Measurements from ENCODE around the gene CFAP57.
"Not testable (repeated sequence)": the region's sequence is repeated elsewhere in the genome, so short reads cannot be mapped to it uniquely, and the experiment has no call there.

Gene CFAP57

GRCh38 chr1:43174873-43175272 is 2.7 kb downstream of the CFAP57 start:
- no peak for DNase-seq

GRCh38 chr1:43177691-43178090 is 5.6 kb downstream of the CFAP57 start:
- no peak for DNase-seq

GRCh38 chr1:43184388-43184787 is 12.3 kb downstream of the CFAP57 start:
- DNase-seq: no peak

- DNase-seq: no peak
These were observed 12.9 kb downstream of the CFAP57 start for GRCh38 chr1:43184995-43185394.

GRCh38 chr1:43188106-43188505 is 16.0 kb downstream of the CFAP57 start:
- DNase-seq: no peak

GRCh38 chr1:43194509-43194908 is 22.4 kb downstream of the CFAP57 start:
- no peak for DNase-seq

- DNase-seq: no peak
These were observed 25.4 kb downstream of the CFAP57 start for GRCh38 chr1:43197343-43198127.

GRCh38 chr1:43199093-43199726 is 27.1 kb downstream of the CFAP57 start:
- DNase-seq: no peak

GRCh38 chr1:43203859-43204258 is 31.7 kb downstream of the CFAP57 start:
- no peak for DNase-seq

GRCh38 chr1:43204394-43204793 is 32.3 kb downstream of the CFAP57 start:
- DNase-seq: no peak

- DNase-seq: no peak
These were observed 33.5 kb downstream of the CFAP57 start for GRCh38 chr1:43205671-43206070.

GRCh38 chr1:43206600-43207228 is 34.6 kb downstream of the CFAP57 start:
- DNase-seq: no peak

GRCh38 chr1:43207229-43207853 is 35.2 kb downstream of the CFAP57 start:
- no peak for DNase-seq

- not testable (repeated sequence) for DNase-seq
These were observed 36.1 kb downstream of the CFAP57 start for GRCh38 chr1:43208277-43208676.

- DNase-seq: no peak
These were observed 42.6 kb downstream of the CFAP57 start for GRCh38 chr1:43214501-43215444.

- no peak for DNase-seq
These were observed 45.6 kb downstream of the CFAP57 start for GRCh38 chr1:43217747-43218146.

GRCh38 chr1:43220905-43221778 is 49.0 kb downstream of the CFAP57 start:
- no peak for DNase-seq

GRCh38 chr1:43221797-43222196 is 49.7 kb downstream of the CFAP57 start:
- no peak for DNase-seq

GRCh38 chr1:43222879-43223278 is 50.7 kb downstream of the CFAP57 start:
- no peak for DNase-seq

- no peak for DNase-seq
These were observed 53.0 kb downstream of the CFAP57 start for GRCh38 chr1:43225168-43225567.

GRCh38 chr1:43227143-43227764 is 55.1 kb downstream of the CFAP57 start:
- peak; percentile 77 for DNase-seq

All from effector CD8-positive, alpha-beta T cell (primary cell).